ENCODE measurements around the gene PREX1. TPM values are rescaled to one million over a fixed set of nuclear protein-coding genes. Genes with fewer than 3 reads are reported as not detected.

The PREX1 gene
- polyA plus RNA-seq, 1 of the 3 experiments (the other 2 are of a cell fraction) = 5.3 TPM

DNA sequence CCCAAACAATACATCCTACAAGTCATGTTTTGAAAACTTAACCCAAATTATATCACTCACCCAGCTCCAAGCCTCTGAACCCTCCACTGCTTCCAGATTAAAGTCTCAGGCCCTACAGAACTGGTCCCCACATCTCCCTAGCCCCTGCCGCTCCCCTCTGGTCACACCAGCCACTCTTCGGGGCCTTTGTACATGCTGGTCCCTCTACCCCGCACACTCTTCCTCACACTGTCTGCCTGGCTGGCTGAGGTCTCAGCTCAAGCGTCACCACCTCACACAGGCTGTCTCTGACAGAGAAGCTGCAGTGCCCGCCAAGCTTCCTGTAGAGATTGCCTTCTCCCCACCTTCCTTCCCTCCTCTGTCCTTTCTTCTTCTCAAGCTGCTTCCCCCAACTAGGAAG, 192.4 kb downstream of the PREX1 start:
- TF ChIP-seq FOXM1 (IDR thresholded peaks at IDR 0.05; ENCODE audit: low read depth) (no peak), TEAD4 (IDR thresholded peaks at IDR 0.05; ENCODE audit: borderline replicate concordance, insufficient read depth) (no peak), GABPA (IDR thresholded peaks at IDR 0.05; ENCODE audit: low read depth) (no peak), TAF1 (IDR thresholded peaks at IDR 0.05; ENCODE audit: borderline replicate concordance, low read depth, low read length) (no peak), RAD21 (IDR thresholded peaks at IDR 0.05; ENCODE audit: low read length) (no peak), SIN3A (IDR thresholded peaks at IDR 0.05; ENCODE audit: borderline replicate concordance, low read depth, low read length) (no peak), JUND (IDR thresholded peaks at IDR 0.05) (no peak), NFIC (IDR thresholded peaks at IDR 0.05; ENCODE audit: borderline replicate concordance) (no peak), RFX5 (IDR thresholded peaks at IDR 0.05; ENCODE audit: low read length) (no peak), FOXJ3 (CRISPR knock-in tag; IDR thresholded peaks at IDR 0.05) (no peak), RXRA (IDR thresholded peaks at IDR 0.05; ENCODE audit: borderline replicate concordance, low read depth) (no peak), RCOR1 (IDR thresholded peaks at IDR 0.05; ENCODE audit: low read length) (no peak)
- TF ChIP-seq, protein P1, sequence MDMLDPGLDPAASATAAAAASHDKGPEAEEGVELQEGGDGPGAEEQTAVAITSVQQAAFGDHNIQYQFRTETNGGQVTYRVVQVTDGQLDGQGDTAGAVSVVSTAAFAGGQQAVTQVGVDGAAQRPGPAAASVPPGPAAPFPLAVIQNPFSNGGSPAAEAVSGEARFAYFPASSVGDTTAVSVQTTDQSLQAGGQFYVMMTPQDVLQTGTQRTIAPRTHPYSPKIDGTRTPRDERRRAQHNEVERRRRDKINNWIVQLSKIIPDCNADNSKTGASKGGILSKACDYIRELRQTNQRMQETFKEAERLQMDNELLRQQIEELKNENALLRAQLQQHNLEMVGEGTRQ (IDR thresholded peaks at IDR 0.05; ENCODE audit: borderline replicate concordance, low read depth, low read length) = no peak
- TF ChIP-seq, protein P2, sequence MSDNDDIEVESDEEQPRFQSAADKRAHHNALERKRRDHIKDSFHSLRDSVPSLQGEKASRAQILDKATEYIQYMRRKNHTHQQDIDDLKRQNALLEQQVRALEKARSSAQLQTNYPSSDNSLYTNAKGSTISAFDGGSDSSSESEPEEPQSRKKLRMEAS (IDR thresholded peaks at IDR 0.05; ENCODE audit: low read depth) = no peak
- TF ChIP-seq, protein P3, sequence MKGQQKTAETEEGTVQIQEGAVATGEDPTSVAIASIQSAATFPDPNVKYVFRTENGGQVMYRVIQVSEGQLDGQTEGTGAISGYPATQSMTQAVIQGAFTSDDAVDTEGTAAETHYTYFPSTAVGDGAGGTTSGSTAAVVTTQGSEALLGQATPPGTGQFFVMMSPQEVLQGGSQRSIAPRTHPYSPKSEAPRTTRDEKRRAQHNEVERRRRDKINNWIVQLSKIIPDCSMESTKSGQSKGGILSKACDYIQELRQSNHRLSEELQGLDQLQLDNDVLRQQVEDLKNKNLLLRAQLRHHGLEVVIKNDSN (IDR thresholded peaks at IDR 0.05; ENCODE audit: borderline replicate concordance, low read depth) = no peak
- H3K79me2 ChIP-seq (ENCODE audit: insufficient read depth) = no peaks in the 10 kb centered on the region
- H3K9ac ChIP-seq = no peak overlapping the region
- peaks cover 0 to 20% of the 10 kb centered on the region in 2 experiments; a peak in 1 of 4 replicates for H3K4me1 ChIP-seq (ENCODE audit: control insufficient read depth in 1 of 2, insufficient read depth in 2 of 2, low read depth in 1 of 2, low read length in 1 of 2)
- no peaks in the 10 kb centered on the region for H4K20me1 ChIP-seq (ENCODE audit: insufficient read depth)
- ChIA-PET CTCF (interaction anchor here (0.6 to 10.4 kb wide), 23 partner anchors 8 to 973 kb away, joined by 3 to 105 read pairs (median 4); no protein-coding TSS in a partner anchor), POLR2A (no interaction called here)
- H3K4me2 ChIP-seq = no peak overlapping the region
- H2AFZ ChIP-seq (ENCODE audit: low read depth) = no peak overlapping the region
- no peaks in the 10 kb centered on the region for H3K36me3 ChIP-seq (replicated peaks in 1 of 2; ENCODE audit: control insufficient read depth in 1 of 2, insufficient read depth in 2 of 2, low read length in 1 of 2)
- H3F3A ChIP-seq (replicated peaks; ENCODE audit: insufficient read depth) = no peaks in the 10 kb centered on the region
- H3K9me3 ChIP-seq = no peaks in the 10 kb centered on the region
- DNase-seq = no peak
- no peaks in the 10 kb centered on the region for H3K27me3 ChIP-seq (ENCODE audit: insufficient read depth)
- no peak overlapping the region for H3K4me3 ChIP-seq (ENCODE audit: low read depth in 2 of 2, low read length in 1 of 2)
- H3K27ac ChIP-seq (ENCODE audit: low read depth in 2 of 2, low read length in 1 of 2) = no peak overlapping the region
- 80% methylated on average over 5 of the region's 5 CpGs for WGBS (ENCODE audit: low lambda C conversion rate)
- no peaks in the 10 kb centered on the region for H3K9me2 ChIP-seq

DNA sequence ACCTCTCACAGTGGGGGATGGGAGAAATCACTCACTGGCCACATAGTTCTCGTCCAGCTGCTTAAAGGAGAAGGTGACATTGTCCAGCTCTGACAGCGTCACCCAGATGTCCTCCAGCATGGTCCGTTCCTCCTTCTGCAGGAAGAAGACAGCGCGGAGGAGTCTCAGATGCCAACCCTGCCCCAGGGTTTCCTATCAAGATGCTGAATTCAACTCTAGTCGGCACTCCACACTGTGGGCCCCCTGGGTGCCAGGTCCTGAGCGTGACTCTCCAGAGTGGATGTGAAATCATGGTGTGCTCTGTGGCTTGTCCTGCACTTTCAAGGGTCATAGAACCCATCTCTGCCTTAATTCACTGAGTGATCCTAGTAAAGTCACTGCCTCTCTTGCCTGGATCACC, 193.2 kb downstream of the PREX1 start:
- no peaks in the 10 kb centered on the region for H3K27me3 ChIP-seq (ENCODE audit: insufficient read depth)
- DNase-seq = no peak
- 86% methylated on average over 3 of the region's 7 CpGs for WGBS (ENCODE audit: low lambda C conversion rate)

More for the DNA sequence above, 193.2 kb downstream of the PREX1 start:
- H4K20me1 ChIP-seq (ENCODE audit: insufficient read depth) = no peaks in the 10 kb centered on the region
- no peaks in the 10 kb centered on the region for H3K36me3 ChIP-seq (replicated peaks in 1 of 2; ENCODE audit: control insufficient read depth in 1 of 2, insufficient read depth in 2 of 2, low read length in 1 of 2)
- peaks cover 0 to 20% of the 10 kb centered on the region in 2 experiments; a peak in 1 of 4 replicates for H3K4me1 ChIP-seq (ENCODE audit: control insufficient read depth in 1 of 2, insufficient read depth in 2 of 2, low read depth in 1 of 2, low read length in 1 of 2)
- ChIA-PET POLR2A (no interaction called here), CTCF (interaction anchor here (1.0 to 10.4 kb wide), 10 partner anchors 11 to 908 kb away, joined by 3 to 105 read pairs (median 5); no protein-coding TSS in a partner anchor)
- TF ChIP-seq, protein P2 (IDR thresholded peaks at IDR 0.05; ENCODE audit: low read depth) = no peak
- TF ChIP-seq, protein P4, sequence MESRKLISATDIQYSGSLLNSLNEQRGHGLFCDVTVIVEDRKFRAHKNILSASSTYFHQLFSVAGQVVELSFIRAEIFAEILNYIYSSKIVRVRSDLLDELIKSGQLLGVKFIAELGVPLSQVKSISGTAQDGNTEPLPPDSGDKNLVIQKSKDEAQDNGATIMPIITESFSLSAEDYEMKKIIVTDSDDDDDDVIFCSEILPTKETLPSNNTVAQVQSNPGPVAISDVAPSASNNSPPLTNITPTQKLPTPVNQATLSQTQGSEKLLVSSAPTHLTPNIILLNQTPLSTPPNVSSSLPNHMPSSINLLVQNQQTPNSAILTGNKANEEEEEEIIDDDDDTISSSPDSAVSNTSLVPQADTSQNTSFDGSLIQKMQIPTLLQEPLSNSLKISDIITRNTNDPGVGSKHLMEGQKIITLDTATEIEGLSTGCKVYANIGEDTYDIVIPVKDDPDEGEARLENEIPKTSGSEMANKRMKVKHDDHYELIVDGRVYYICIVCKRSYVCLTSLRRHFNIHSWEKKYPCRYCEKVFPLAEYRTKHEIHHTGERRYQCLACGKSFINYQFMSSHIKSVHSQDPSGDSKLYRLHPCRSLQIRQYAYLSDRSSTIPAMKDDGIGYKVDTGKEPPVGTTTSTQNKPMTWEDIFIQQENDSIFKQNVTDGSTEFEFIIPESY (IDR thresholded peaks at IDR 0.05; ENCODE audit: borderline replicate concordance, low read depth) = no peak
- no peak for TF ChIP-seq EZH2phosphoT487 (IDR thresholded peaks at IDR 0.05; ENCODE audit: borderline replicate concordance, low read depth)
- TF ChIP-seq MEF2A (IDR thresholded peaks at IDR 0.05; ENCODE audit: borderline replicate concordance, low read depth) = no peak
- TF ChIP-seq RFX5 (IDR thresholded peaks at IDR 0.05; ENCODE audit: low read length) = no peak
- TF ChIP-seq TAF1 (IDR thresholded peaks at IDR 0.05; ENCODE audit: borderline replicate concordance, low read depth, low read length) = no peak
- TF ChIP-seq GATA2 (CRISPR knock-in tag; IDR thresholded peaks at IDR 0.05) = no peak
- TF ChIP-seq GABPA (IDR thresholded peaks at IDR 0.05; ENCODE audit: low read depth) = no peak
- TF ChIP-seq RCOR1 (IDR thresholded peaks at IDR 0.05; ENCODE audit: low read length) = no peak
- no peak for TF ChIP-seq FOSL2 (IDR thresholded peaks at IDR 0.05; ENCODE audit: borderline replicate concordance, low read depth)
- TF ChIP-seq TCF12 (IDR thresholded peaks at IDR 0.05) = no peak
- TF ChIP-seq, protein P5, sequence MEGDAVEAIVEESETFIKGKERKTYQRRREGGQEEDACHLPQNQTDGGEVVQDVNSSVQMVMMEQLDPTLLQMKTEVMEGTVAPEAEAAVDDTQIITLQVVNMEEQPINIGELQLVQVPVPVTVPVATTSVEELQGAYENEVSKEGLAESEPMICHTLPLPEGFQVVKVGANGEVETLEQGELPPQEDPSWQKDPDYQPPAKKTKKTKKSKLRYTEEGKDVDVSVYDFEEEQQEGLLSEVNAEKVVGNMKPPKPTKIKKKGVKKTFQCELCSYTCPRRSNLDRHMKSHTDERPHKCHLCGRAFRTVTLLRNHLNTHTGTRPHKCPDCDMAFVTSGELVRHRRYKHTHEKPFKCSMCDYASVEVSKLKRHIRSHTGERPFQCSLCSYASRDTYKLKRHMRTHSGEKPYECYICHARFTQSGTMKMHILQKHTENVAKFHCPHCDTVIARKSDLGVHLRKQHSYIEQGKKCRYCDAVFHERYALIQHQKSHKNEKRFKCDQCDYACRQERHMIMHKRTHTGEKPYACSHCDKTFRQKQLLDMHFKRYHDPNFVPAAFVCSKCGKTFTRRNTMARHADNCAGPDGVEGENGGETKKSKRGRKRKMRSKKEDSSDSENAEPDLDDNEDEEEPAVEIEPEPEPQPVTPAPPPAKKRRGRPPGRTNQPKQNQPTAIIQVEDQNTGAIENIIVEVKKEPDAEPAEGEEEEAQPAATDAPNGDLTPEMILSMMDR (IDR thresholded peaks at IDR 0.05) = no peak
- no peak for TF ChIP-seq FOXJ3 (CRISPR knock-in tag; IDR thresholded peaks at IDR 0.05)
- H3K9ac ChIP-seq = no peak overlapping the region
- H3K4me3 ChIP-seq (ENCODE audit: low read depth in 2 of 2, low read length in 1 of 2) = no peak overlapping the region
- H3K27ac ChIP-seq (ENCODE audit: low read depth in 2 of 2, low read length in 1 of 2) = no peak overlapping the region
- no peaks in the 10 kb centered on the region for H3K79me2 ChIP-seq (ENCODE audit: insufficient read depth)
- no peaks in the 10 kb centered on the region for H3K9me3 ChIP-seq
- H3K4me2 ChIP-seq = no peak overlapping the region
- H3F3A ChIP-seq (replicated peaks; ENCODE audit: insufficient read depth) = no peaks in the 10 kb centered on the region
- H2AFZ ChIP-seq (ENCODE audit: low read depth) = no peak overlapping the region
- no peaks in the 10 kb centered on the region for H3K9me2 ChIP-seq
